AG08395 (cell line): ENCODE measurements around the gene ACBD3.
"Not testable (repeated sequence)": the region's sequence is repeated elsewhere in the genome, so short reads cannot be mapped to it uniquely, and the experiment has no call there.

ENCODE experiments used
- DNase-seq: peaks from one replicate; pipeline ENCODE4 v3.0.0; 2012; ENCODE audit warnings: mixed read lengths, low spot score

The ACBD3 gene

GRCh38 chr1:226186124-226187018, at the start of gene ACBD3:
TSS of gene ACBD3 (minus strand) at chr1:226186741. CDS start at chr1:226186675, 66 bp downstream.
- DNase-seq, result peak; percentile 92

- no peak for DNase-seq
Measured at GRCh38 chr1:226233806-226234205, 47.3 kb upstream of the ACBD3 start.

GRCh38 chr1:226233293-226233692, 46.8 kb upstream of the ACBD3 start:
- DNase-seq, result no peak

GRCh38 chr1:226226601-226227000, 40.1 kb upstream of the ACBD3 start:
- no peak for DNase-seq

- DNase-seq, result no peak
Measured at GRCh38 chr1:226223786-226224244, 37.3 kb upstream of the ACBD3 start.

GRCh38 chr1:226223157-226223785, 36.7 kb upstream of the ACBD3 start, which contains the start of gene MIXL1:
TSS of gene MIXL1 (plus strand) at chr1:226223664. CDS start at chr1:226223682, 18 bp downstream.
- no peak for DNase-seq

- DNase-seq, result no peak
Measured at GRCh38 chr1:226222686-226223085, 36.1 kb upstream of the ACBD3 start.

- DNase-seq, result no peak
Measured at GRCh38 chr1:226220473-226221189, 34.1 kb upstream of the ACBD3 start.

GRCh38 chr1:226217273-226217672, 30.7 kb upstream of the ACBD3 start:
- no peak for DNase-seq

GRCh38 chr1:226216056-226216455, 29.5 kb upstream of the ACBD3 start:
- no peak for DNase-seq

- no peak for DNase-seq
Measured at GRCh38 chr1:226215239-226215638, 28.7 kb upstream of the ACBD3 start.

GRCh38 chr1:226212545-226212944, 26.0 kb upstream of the ACBD3 start:
- DNase-seq, result no peak

- no peak for DNase-seq
Measured at GRCh38 chr1:226211181-226211821, 24.8 kb upstream of the ACBD3 start.

GRCh38 chr1:226210571-226211176, 24.1 kb upstream of the ACBD3 start:
- no peak for DNase-seq

- DNase-seq, result no peak
Measured at GRCh38 chr1:226209307-226210059, 22.9 kb upstream of the ACBD3 start.

GRCh38 chr1:226207048-226207447, 20.5 kb upstream of the ACBD3 start:
- no peak for DNase-seq

- DNase-seq, result no peak
Measured at GRCh38 chr1:226204198-226204597, 17.7 kb upstream of the ACBD3 start.

GRCh38 chr1:226203655-226204054, 17.1 kb upstream of the ACBD3 start:
- DNase-seq, result no peak

- no peak for DNase-seq
Measured at GRCh38 chr1:226203240-226203639, 16.7 kb upstream of the ACBD3 start.

- DNase-seq, result not testable (repeated sequence)
Measured at GRCh38 chr1:226202666-226203065, 16.1 kb upstream of the ACBD3 start.

GRCh38 chr1:226202246-226202645, 15.7 kb upstream of the ACBD3 start:
- DNase-seq, result no peak
